Vagina (tissue), 2 donors: ENCODE results near the gene PRKAG2. TPM values are rescaled to one million over a fixed set of nuclear protein-coding genes. Genes with fewer than 3 reads are reported as not detected.

Experiments
- DNase-seq, 2 donors: peaks; one replicate each; pipeline ENCODE4 v3.0.0-alpha.2; 2017; ENCODE audit errors: extremely low spot score in 2 of 2
- H3K27ac ChIP-seq: fragments of 200-600 bp; sonication (generic); one replicate; pipeline ENCODE4 v1.5.1; 2019
- H3K27me3 ChIP-seq: fragments of 200-600 bp; sonication (generic); one replicate; pipeline ENCODE4 v1.5.1; 2019
- H3K36me3 ChIP-seq, 2 donors: fragments of 200-600 bp; sonication (generic); one replicate each; pipeline ENCODE4 v1.5.1; 2017 to 2019
- H3K4me1 ChIP-seq: fragments of 200-600 bp; sonication (generic); one replicate; pipeline ENCODE4 v1.5.1; 2019
- H3K4me3 ChIP-seq, 2 donors: fragments of 200-600 bp; sonication (generic); 1 replicate in 1 of 2; 2 replicates in 1 of 2; pipeline ENCODE4 v1.5.1; 2016 to 2019
- H3K9me3 ChIP-seq: fragments of 200-600 bp; sonication (generic); one replicate; pipeline ENCODE4 v1.5.1; 2019
- POLR2A ChIP-seq, 2 donors: fragments of 450-650 bp; IDR thresholded peaks; one replicate each; pipeline ENCODE4 v1.6.1; 2017; ENCODE audit warnings: antibody characterized with exemption in 2 of 2, mild to moderate bottlenecking in 2 of 2, moderate library complexity in 2 of 2
- POLR2AphosphoS5 ChIP-seq, 2 donors: sonication (generic); formaldehyde crosslinking; IDR thresholded peaks; one replicate each; pipeline ENCODE4 v1.9.0; 2017; ENCODE audit warnings: antibody characterized with exemption in 2 of 2, mild to moderate bottlenecking in 2 of 2, low read depth in 1 of 2; ENCODE audit not compliant: insufficient read depth in 1 of 2
- intact Hi-C: fragments of 100-400 bp; cut with DNase I; formaldehyde crosslinking; loops from one replicate; pipeline ENCODE4 v1.15.1; 2023
- total RNA-seq: library from RNA; depleted of rRNA; stranded (reverse); fragments of >200 nt; gene quantifications from one replicate; pipeline ENCODE4 v1.2.3, GENCODE V29; 2016
- TF ChIP-seq, protein P1 (sequence below), 3 experiments: fragments of 450-650 bp in 2 of 3; fragments of 200-600 bp in 1 of 3; sonication (generic) in 1 of 3; IDR thresholded peaks; one replicate each; pipeline ENCODE4 v1.5.1; 2017 to 2019; ENCODE audit warnings: antibody characterized with exemption in 3 of 3, mild to moderate bottlenecking in 2 of 3, moderate library complexity in 2 of 3

PRKAG2 gene
- total RNA-seq, 1 donor from 2014 or later: 25.0 TPM

DNA sequence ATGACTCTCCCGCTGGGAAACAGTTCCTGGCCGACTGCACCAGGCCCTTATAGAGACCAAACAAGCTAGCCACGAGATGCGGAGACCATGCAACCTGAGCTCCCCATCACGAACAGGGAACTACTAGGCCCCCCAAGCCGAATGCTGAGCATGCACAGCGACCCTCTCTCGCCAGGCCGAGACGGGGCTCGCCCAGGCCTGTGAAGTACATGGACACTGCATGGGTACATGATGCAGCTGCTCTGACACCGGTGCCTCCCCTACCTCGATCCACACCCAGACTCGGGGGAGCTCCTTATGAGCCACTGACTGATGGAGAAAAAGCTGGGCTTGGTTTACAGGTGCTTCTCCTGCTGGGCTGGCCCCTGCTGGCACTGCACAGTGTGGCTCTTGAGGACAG lies 285.0 kb downstream of the PRKAG2 start:
- TF ChIP-seq POLR2A (IDR thresholded peaks at IDR 0.05) (no peak), POLR2AphosphoS5 (IDR thresholded peaks at IDR 0.05; ENCODE audit: insufficient read depth in 1 of 2, low read depth in 1 of 2) (no peak)
- TF ChIP-seq, protein P1, sequence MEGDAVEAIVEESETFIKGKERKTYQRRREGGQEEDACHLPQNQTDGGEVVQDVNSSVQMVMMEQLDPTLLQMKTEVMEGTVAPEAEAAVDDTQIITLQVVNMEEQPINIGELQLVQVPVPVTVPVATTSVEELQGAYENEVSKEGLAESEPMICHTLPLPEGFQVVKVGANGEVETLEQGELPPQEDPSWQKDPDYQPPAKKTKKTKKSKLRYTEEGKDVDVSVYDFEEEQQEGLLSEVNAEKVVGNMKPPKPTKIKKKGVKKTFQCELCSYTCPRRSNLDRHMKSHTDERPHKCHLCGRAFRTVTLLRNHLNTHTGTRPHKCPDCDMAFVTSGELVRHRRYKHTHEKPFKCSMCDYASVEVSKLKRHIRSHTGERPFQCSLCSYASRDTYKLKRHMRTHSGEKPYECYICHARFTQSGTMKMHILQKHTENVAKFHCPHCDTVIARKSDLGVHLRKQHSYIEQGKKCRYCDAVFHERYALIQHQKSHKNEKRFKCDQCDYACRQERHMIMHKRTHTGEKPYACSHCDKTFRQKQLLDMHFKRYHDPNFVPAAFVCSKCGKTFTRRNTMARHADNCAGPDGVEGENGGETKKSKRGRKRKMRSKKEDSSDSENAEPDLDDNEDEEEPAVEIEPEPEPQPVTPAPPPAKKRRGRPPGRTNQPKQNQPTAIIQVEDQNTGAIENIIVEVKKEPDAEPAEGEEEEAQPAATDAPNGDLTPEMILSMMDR (IDR thresholded peaks at IDR 0.05): no peak
- peaks cover 0 to 6% of the 10 kb centered on the region in 2 donors for H3K36me3 ChIP-seq
- no peaks in the 10 kb centered on the region for H3K4me1 ChIP-seq
- no peak overlapping the region for H3K27ac ChIP-seq
- DNase-seq: no peak
- no peaks in the 10 kb centered on the region for H3K27me3 ChIP-seq
- intact Hi-C loops: no loop called here
- H3K4me3 ChIP-seq: no peak overlapping the region
- no peaks in the 10 kb centered on the region for H3K9me3 ChIP-seq

DNA sequence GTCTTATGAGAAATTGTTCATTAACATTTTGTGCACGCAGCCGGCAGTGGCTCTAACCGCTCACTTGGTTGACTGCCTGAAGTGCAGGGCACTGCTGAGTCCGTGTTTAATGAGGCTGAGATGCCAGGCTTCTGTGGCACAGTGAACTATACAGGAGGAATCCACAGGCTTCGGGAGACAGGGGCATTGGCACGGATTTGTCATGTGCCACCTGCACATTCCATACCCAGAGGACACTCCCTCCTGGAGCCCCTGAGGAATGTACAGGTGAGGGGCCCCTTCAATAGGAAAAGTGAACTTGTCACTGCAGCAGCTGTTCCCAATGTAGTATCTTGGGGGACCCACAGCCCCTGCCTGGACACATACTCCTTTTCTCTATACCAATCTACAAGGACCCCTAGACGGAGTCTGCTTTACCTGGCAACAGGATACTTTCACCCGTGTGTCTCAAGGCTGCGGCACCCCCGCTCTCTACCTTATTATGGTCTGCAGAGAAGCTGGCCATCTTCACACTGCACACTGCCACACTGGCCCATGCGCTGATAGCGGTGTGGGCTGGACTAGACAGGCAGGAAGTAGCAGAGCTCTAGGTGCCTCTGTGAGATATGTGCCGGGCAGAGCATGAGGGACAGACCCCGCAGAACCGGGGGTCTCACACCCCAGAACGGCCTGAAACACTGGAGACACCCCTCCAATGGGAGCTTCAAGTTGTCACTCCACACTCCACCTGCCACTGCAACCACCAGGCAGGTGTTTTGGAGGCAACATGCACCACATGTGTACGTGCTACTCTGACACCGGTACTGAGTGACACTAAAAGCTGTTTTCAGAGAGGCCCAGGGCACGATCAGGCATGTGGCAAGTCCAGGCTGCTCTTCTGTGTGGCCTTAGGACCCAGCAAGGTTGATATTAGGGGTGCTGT lies 285.8 kb downstream of the PRKAG2 start:
- H3K27ac ChIP-seq: no peak overlapping the region
- peaks cover 3% of the 10 kb centered on the region for H3K4me1 ChIP-seq
- H3K27me3 ChIP-seq: no peaks in the 10 kb centered on the region
- no peaks in the 10 kb centered on the region for H3K9me3 ChIP-seq
- peaks cover 0 to 6% of the 10 kb centered on the region in 2 donors for H3K36me3 ChIP-seq
- TF ChIP-seq POLR2AphosphoS5 (IDR thresholded peaks at IDR 0.05; ENCODE audit: insufficient read depth in 1 of 2, low read depth in 1 of 2) (no peak), POLR2A (IDR thresholded peaks at IDR 0.05) (no peak)
- TF ChIP-seq, protein P1 (IDR thresholded peaks at IDR 0.05): no peak
- DNase-seq: no peak
- H3K4me3 ChIP-seq: no peak overlapping the region
- intact Hi-C loops: no loop called here

DNA sequence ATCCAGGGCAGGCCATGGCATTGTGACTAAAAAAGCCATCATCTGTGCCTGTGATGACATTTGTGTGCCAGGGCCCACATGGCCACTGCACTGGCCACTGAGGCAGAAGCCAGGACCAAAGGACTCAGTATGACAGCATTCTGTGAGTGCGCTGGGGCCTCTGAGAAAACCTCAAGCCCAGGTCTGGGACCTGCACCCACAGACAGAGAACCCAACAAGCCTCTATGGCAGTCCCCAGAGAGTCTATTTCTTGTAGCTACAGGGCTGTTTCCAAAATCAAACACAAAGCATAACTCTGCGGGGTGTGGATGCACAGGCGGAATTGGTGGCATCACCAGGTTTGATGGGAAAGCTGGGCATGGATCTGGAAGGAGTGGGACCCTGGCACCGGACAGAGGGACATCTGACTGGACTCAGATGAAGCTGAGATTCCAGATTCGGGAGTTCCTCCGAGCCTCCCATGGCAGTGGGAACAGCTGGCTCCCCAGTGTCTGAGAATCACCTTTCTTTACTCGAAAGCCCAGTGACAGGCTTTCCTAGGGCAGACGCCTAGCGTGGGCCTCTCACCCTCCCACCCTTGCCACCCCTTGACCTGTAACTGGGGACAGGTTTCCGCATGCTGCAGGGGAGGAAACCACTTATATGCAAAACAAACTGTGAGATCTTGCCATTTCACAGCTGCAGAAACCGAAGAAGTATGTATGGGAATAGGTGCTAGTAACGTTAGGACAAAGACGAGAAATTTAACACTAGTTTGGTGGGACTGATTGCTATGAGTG lies 286.7 kb downstream of the PRKAG2 start:
- TF ChIP-seq, protein P1 (IDR thresholded peaks at IDR 0.05): no peak
- no peak for TF ChIP-seq POLR2AphosphoS5 (IDR thresholded peaks at IDR 0.05; ENCODE audit: insufficient read depth in 1 of 2, low read depth in 1 of 2)
- no peak for TF ChIP-seq POLR2A (IDR thresholded peaks at IDR 0.05)
- Histone ChIP-seq H3K27me3 (no peaks in the 10 kb centered on the region), H3K9me3 (no peaks in the 10 kb centered on the region), H3K4me3 (no peak overlapping the region), H3K36me3 (peaks cover 0 to 6% of the 10 kb centered on the region in 2 donors), H3K4me1 (peaks cover 5% of the 10 kb centered on the region), H3K27ac (no peak overlapping the region)
- no peak for DNase-seq
- intact Hi-C loops: no loop called here

DNA sequence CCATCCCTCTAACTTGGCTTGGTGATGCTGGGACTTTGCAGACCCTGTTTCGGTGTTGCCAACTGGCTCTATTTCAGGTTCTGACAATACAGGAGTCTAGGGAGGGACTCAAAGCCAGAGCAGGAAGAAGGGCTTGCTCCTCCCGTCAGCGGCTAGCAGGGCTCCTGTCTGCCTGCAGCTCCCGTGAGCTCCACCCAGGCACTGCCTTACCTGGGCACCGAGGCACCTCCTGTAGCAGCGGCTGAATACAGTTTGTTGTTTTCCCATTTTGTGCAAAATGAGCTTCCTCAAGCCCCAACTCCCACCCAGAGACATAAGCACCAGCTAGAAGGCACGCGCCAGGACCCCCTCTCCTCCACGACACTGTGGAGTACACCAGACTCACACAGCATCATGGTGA lies 287.9 kb downstream of the PRKAG2 start:
- DNase-seq: no peak
- H3K4me3 ChIP-seq: no peak overlapping the region
- H3K27me3 ChIP-seq: no peaks in the 10 kb centered on the region
- intact Hi-C loops: no loop called here
- no peak overlapping the region for H3K27ac ChIP-seq
- H3K36me3 ChIP-seq: no peaks in the 10 kb centered on the region
- H3K9me3 ChIP-seq: no peaks in the 10 kb centered on the region
- peaks cover 5% of the 10 kb centered on the region for H3K4me1 ChIP-seq
- TF ChIP-seq POLR2AphosphoS5 (IDR thresholded peaks at IDR 0.05; ENCODE audit: insufficient read depth in 1 of 2, low read depth in 1 of 2) (no peak), POLR2A (IDR thresholded peaks at IDR 0.05) (no peak)
- TF ChIP-seq, protein P1 (IDR thresholded peaks at IDR 0.05): no peak
